Measurements from ENCODE around the gene KIF1A. TPM values are rescaled to one million over a fixed set of nuclear protein-coding genes. Genes with fewer than 3 reads are reported as not detected.
A peak's percentile ranks its signal among the peaks of the same experiment; 100 is the strongest.

KIF1A gene
- total RNA-seq, 1 experiment from 2014 or later = 279 TPM

DNA sequence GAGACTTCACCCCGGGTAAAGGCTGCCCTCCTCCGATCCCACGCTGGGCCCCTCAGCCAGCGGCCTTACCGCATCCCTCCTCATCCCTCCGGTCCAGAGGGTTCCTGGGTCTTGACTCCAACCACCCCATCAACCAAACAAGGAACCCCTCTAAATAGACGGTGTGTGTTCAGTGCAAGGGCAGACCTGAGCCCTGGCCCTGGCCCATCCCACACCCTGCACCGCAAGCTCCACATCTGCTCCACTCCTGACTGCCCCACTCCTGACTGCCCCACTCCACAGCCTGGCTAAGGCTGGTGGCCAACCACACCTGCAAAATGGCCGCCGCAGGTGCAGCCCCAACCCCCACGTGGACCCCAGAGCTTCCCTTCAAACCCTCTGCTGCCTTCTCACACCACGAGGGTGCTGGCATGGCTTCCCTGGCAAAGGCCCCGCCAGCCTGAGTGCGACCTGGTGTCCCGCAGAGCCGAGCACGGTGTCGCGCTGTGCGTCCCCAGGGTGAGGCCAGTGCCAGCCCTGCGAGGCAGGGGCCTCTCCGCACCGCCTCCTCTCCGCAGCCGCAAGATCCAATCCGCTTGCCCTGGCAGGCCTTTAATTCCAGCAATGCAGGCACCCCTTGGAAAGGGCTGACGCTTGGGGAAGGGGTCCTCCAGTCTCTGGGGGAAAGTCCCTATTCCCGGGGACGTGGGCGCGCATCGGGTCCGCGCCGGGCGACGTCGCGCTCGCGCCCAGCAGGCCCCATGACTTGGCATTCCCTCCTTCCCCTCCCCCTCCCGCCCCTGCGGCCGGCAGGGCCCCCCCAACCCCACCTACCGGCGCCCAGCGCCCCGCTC lies 1.5 kb downstream of the KIF1A start (continued):
- TF ChIP-seq, protein P1, sequence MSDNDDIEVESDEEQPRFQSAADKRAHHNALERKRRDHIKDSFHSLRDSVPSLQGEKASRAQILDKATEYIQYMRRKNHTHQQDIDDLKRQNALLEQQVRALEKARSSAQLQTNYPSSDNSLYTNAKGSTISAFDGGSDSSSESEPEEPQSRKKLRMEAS (CRISPR knock-in tag; IDR thresholded peaks at IDR 0.05) = peak; percentile 77; the same call in 1 of the 2 replicates
- TF ChIP-seq FOXP1 (CRISPR knock-in tag; IDR thresholded peaks at IDR 0.05; ENCODE audit: borderline replicate concordance) = peak; percentile 40; the same call in 1 of the 2 replicates
- no peak for TF ChIP-seq ZNF416 (CRISPR knock-in tag; IDR thresholded peaks at IDR 0.05)
- TF ChIP-seq, protein P2, sequence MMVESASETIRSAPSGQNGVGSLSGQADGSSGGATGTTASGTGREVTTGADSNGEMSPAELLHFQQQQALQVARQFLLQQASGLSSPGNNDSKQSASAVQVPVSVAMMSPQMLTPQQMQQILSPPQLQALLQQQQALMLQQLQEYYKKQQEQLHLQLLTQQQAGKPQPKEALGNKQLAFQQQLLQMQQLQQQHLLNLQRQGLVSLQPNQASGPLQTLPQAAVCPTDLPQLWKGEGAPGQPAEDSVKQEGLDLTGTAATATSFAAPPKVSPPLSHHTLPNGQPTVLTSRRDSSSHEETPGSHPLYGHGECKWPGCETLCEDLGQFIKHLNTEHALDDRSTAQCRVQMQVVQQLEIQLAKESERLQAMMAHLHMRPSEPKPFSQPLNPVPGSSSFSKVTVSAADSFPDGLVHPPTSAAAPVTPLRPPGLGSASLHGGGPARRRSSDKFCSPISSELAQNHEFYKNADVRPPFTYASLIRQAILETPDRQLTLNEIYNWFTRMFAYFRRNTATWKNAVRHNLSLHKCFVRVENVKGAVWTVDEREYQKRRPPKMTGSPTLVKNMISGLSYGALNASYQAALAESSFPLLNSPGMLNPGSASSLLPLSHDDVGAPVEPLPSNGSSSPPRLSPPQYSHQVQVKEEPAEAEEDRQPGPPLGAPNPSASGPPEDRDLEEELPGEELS (CRISPR knock-in tag; IDR thresholded peaks at IDR 0.05) = peak; percentile 74; the same call in 1 of the 2 replicates
- TF ChIP-seq SP1 (CRISPR knock-in tag; conservative IDR thresholded peaks at IDR 0.05) = no peak
- TF ChIP-seq ATF1 (CRISPR knock-in tag; IDR thresholded peaks at IDR 0.05) = no peak
- no peak for TF ChIP-seq ZNF396 (CRISPR knock-in tag; IDR thresholded peaks at IDR 0.05; ENCODE audit: borderline replicate concordance)
- no peak for TF ChIP-seq GTF2I (CRISPR knock-in tag; conservative IDR thresholded peaks at IDR 0.05)
- TF ChIP-seq ZNF232 (CRISPR knock-in tag; IDR thresholded peaks at IDR 0.05) = no peak

DNA sequence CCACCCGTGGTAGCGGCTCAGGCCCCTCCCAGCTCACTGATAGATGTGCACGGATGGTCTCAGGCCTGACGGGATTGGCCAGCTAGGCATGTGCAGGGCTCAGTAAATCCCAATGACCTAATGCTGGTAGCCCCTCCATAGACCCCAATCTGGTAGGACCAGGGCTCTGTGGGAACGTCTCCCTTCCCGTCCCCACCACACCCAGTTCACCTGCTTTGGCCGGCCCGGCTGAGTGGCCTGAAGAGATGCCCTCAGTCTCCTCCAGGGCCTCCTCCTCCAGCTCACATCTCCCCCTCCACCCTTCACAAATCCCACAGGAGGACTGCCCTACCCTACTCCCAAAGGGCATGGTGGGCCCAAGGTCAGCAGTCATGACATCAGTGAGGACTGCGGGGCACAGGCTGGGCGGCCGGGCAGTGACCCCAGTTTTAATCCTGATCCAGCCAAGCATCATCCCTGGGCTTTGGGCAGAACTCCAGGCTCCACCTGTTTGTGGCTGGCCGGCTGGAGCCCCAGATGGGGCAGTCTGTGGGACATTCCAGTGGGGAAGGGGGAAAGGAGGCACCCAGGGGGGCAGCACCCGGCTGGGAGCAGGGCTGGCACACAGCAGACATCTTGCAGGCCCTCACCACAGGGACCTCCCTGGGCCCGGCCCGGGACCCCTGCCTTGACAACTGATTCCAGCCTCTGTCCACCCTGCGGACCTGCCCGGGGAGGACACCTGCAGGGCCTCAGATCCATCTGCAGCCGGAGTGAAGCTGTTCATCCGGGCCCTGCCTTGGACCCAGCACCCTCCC lies 2.3 kb downstream of the KIF1A start:
- peaks cover 36% of the 10 kb centered on the region for H3K4me1 Mint-ChIP-seq
- peak overlapping the region; percentile 69 for H3K4me3 Mint-ChIP-seq
- ATAC-seq (no peak), DNase-seq (ENCODE audit: low spot score) (no peak)
- peaks cover 26% of the 10 kb centered on the region for H3K36me3 Mint-ChIP-seq
- H3K27me3 Mint-ChIP-seq (ENCODE audit: low read depth) = peaks cover 16% of the 10 kb centered on the region
- no peak overlapping the region for H3K27ac Mint-ChIP-seq
- POLR2A ChIA-PET = interaction anchor here (2.4 kb wide), 1 partner anchor 23 kb away, joined by 7 read pairs; no protein-coding TSS in a partner anchor
- TF ChIP-seq OVOL2 (CRISPR knock-in tag; IDR thresholded peaks at IDR 0.05; ENCODE audit: borderline replicate concordance) = no peak
- TF ChIP-seq RORB (CRISPR knock-in tag; IDR thresholded peaks at IDR 0.05) = no peak
- TF ChIP-seq TEAD1 (CRISPR knock-in tag; IDR thresholded peaks at IDR 0.05) = no peak
- TF ChIP-seq, protein P3, sequence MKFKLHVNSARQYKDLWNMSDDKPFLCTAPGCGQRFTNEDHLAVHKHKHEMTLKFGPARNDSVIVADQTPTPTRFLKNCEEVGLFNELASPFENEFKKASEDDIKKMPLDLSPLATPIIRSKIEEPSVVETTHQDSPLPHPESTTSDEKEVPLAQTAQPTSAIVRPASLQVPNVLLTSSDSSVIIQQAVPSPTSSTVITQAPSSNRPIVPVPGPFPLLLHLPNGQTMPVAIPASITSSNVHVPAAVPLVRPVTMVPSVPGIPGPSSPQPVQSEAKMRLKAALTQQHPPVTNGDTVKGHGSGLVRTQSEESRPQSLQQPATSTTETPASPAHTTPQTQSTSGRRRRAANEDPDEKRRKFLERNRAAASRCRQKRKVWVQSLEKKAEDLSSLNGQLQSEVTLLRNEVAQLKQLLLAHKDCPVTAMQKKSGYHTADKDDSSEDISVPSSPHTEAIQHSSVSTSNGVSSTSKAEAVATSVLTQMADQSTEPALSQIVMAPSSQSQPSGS (CRISPR knock-in tag; IDR thresholded peaks at IDR 0.05; ENCODE audit: borderline replicate concordance, low read depth) = no peak
- TF ChIP-seq, protein P4, sequence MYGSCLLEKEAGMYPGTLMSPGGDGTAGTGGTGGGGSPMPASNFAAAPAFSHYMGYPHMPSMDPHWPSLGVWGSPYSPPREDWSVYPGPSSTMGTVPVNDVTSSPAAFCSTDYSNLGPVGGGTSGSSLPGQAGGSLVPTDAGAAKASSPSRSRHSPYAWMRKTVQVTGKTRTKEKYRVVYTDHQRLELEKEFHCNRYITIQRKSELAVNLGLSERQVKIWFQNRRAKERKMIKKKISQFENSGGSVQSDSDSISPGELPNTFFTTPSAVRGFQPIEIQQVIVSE (CRISPR knock-in tag; IDR thresholded peaks at IDR 0.05; ENCODE audit: borderline replicate concordance) = no peak
- no peak for TF ChIP-seq TP53 (CRISPR knock-in tag; IDR thresholded peaks at IDR 0.05)
- no peak for TF ChIP-seq PRRX2 (CRISPR knock-in tag; IDR thresholded peaks at IDR 0.05)
- TF ChIP-seq SMAD3 (CRISPR knock-in tag; IDR thresholded peaks at IDR 0.05; ENCODE audit: borderline replicate concordance) = no peak
- TF ChIP-seq, protein P5, sequence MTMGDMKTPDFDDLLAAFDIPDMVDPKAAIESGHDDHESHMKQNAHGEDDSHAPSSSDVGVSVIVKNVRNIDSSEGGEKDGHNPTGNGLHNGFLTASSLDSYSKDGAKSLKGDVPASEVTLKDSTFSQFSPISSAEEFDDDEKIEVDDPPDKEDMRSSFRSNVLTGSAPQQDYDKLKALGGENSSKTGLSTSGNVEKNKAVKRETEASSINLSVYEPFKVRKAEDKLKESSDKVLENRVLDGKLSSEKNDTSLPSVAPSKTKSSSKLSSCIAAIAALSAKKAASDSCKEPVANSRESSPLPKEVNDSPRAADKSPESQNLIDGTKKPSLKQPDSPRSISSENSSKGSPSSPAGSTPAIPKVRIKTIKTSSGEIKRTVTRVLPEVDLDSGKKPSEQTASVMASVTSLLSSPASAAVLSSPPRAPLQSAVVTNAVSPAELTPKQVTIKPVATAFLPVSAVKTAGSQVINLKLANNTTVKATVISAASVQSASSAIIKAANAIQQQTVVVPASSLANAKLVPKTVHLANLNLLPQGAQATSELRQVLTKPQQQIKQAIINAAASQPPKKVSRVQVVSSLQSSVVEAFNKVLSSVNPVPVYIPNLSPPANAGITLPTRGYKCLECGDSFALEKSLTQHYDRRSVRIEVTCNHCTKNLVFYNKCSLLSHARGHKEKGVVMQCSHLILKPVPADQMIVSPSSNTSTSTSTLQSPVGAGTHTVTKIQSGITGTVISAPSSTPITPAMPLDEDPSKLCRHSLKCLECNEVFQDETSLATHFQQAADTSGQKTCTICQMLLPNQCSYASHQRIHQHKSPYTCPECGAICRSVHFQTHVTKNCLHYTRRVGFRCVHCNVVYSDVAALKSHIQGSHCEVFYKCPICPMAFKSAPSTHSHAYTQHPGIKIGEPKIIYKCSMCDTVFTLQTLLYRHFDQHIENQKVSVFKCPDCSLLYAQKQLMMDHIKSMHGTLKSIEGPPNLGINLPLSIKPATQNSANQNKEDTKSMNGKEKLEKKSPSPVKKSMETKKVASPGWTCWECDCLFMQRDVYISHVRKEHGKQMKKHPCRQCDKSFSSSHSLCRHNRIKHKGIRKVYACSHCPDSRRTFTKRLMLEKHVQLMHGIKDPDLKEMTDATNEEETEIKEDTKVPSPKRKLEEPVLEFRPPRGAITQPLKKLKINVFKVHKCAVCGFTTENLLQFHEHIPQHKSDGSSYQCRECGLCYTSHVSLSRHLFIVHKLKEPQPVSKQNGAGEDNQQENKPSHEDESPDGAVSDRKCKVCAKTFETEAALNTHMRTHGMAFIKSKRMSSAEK (CRISPR knock-in tag; IDR thresholded peaks at IDR 0.05; ENCODE audit: borderline replicate concordance) = no peak
- no peak for TF ChIP-seq JUN (CRISPR knock-in tag; IDR thresholded peaks at IDR 0.05)
- no peak for TF ChIP-seq FOXK1 (CRISPR knock-in tag; IDR thresholded peaks at IDR 0.05)
- TF ChIP-seq MYBL2 (CRISPR knock-in tag; IDR thresholded peaks at IDR 0.05) = no peak
- H3K9me3 Mint-ChIP-seq = peaks cover 9% of the 10 kb centered on the region
- CTCF ChIA-PET = interaction anchor here (1.1 to 1.8 kb wide), 3 partner anchors 23 to 110 kb away, joined by 3 read pairs; no protein-coding TSS in a partner anchor
